HCT116 (cell line): ENCODE results near the gene AIF1L. TPM values are rescaled to one million over a fixed set of nuclear protein-coding genes. Genes with fewer than 3 reads are reported as not detected.

ENCODE experiments used
- ATAC-seq: fragments of 200-7000 bp; cut with Tn5 transposase; 2 replicates; pipeline ENCODE4 v1.9.1; 2020; ENCODE audit warnings: mild to moderate bottlenecking, moderate library complexity
- BruUV-seq: library from RNA; stranded (reverse); fragments of 400-500 nt; replicated peaks from 2 replicates; lab custom pipeline; 2021; lab: Mats Ljungman, UMichigan
- CTCF ChIA-PET: fragments of 300-600 bp; sonication (Branson Sonifier 250); formaldehyde crosslinking; loops from one replicate; lab custom pipeline; 2021; ENCODE audit warnings: antibody characterized with exemption; lab: Charles Lee
- POLR2A ChIA-PET: fragments of 300-600, 350-600 bp; sonication (Branson Sonifier 250); formaldehyde crosslinking; loops from one replicate; lab custom pipeline; 2021; ENCODE audit warnings: antibody characterized with exemption; lab: Charles Lee
- RAD21 ChIA-PET, 2 experiments: fragments of 300-600 bp; sonication (Branson Sonifier 250); formaldehyde crosslinking; loops; one replicate each; lab custom pipeline; 2023; ENCODE audit warnings: low total read pairs in 2 of 2; ENCODE audit not compliant: uncharacterized antibody in 2 of 2, unreplicated experiment in 2 of 2, low non-redundant PET in 1 of 2; lab: Charles Lee
- DNase-seq: peaks from one replicate; pipeline ENCODE4 v3.0.0-alpha.2; 2010; ENCODE audit warnings: low read depth, low spot score
- H2AFZ ChIP-seq: fragments of 200-600 bp; shearing (Covaris generic), sonication (generic); 2 replicates; pipeline ENCODE4 v1.6.1; 2017; ENCODE audit warnings: low read depth, mixed run types, mixed read lengths, antibody characterized with exemption, low read length; ENCODE audit not compliant: poor library complexity, severe bottlenecking
- H3K27ac ChIP-seq: 2 replicates; pipeline ENCODE4 v1.5.1; 2012; ENCODE audit warnings: low read depth, low read length
- H3K27me3 ChIP-seq: fragments of 200-600 bp; sonication (generic); 2 replicates; pipeline ENCODE4 v1.6.1; 2016; ENCODE audit warnings: mixed run types, low read length, mixed read lengths; ENCODE audit not compliant: insufficient read depth
- H3K36me3 ChIP-seq, 2 experiments: fragments of 200-500 bp in 1 of 2; fragments of 200-600 bp in 1 of 2; sonication (Bioruptor generic) in 1 of 2; sonication (generic) in 1 of 2; 2 replicates each; pipeline versions ENCODE4 v1.5.1 to v1.6.1; 2014 to 2016; ENCODE audit warnings: low read length in 2 of 2, inconsistent platforms in 1 of 2, mixed read lengths in 1 of 2, mixed run types in 1 of 2; ENCODE audit not compliant: insufficient read depth in 2 of 2, control insufficient read depth in 1 of 2
- H3K4me1 ChIP-seq, 2 experiments: fragments of 200-600 bp in 1 of 2; sonication (generic) in 1 of 2; 2 replicates each; pipeline versions ENCODE4 v1.5.1 to v1.6.1; 2012 to 2017; ENCODE audit warnings: low read length in 2 of 2, inconsistent platforms in 1 of 2, mild to moderate bottlenecking in 1 of 2, mixed read lengths in 1 of 2, mixed run types in 1 of 2, moderate library complexity in 1 of 2; ENCODE audit not compliant: insufficient read depth in 2 of 2, control insufficient read depth in 1 of 2
- H3K4me2 ChIP-seq: fragments of 200-600 bp; sonication (generic); 2 replicates; pipeline ENCODE4 v1.6.1; 2017; ENCODE audit warnings: mixed run types, low read length, mixed read lengths
- H3K4me3 ChIP-seq, 2 experiments: fragments of 200-600 bp in 1 of 2; sonication (generic) in 1 of 2; replicated peaks in 1 of 2; 2 replicates each; pipeline ENCODE4 v1.5.1; 2011 to 2016; ENCODE audit warnings: low read length in 2 of 2, control low read depth in 1 of 2, low read depth in 1 of 2, mild to moderate bottlenecking in 1 of 2, mixed read lengths in 1 of 2, mixed run types in 1 of 2
- H3K79me2 ChIP-seq: fragments of 200-600 bp; sonication (generic); 2 replicates; pipeline ENCODE4 v1.6.1; 2017; ENCODE audit warnings: mild to moderate bottlenecking, mixed run types, low read length, moderate library complexity, mixed read lengths; ENCODE audit not compliant: insufficient read depth
- H3K9ac ChIP-seq: fragments of 200-600 bp; sonication (generic); 2 replicates; pipeline ENCODE4 v1.6.1; 2016; ENCODE audit warnings: low read length, mixed read lengths
- H3K9me2 ChIP-seq: fragments of 200-600 bp; sonication (generic), shearing (Covaris generic); 2 replicates; pipeline ENCODE4 v1.6.1; 2017; ENCODE audit warnings: mixed run types, mild to moderate bottlenecking, moderate library complexity; ENCODE audit not compliant: insufficient read depth
- H3K9me3 ChIP-seq, 2 experiments: fragments of 200-500 bp in 1 of 2; fragments of 200-600 bp in 1 of 2; sonication (Bioruptor generic) in 1 of 2; sonication (generic) in 1 of 2; 2 replicates each; pipeline ENCODE4 v1.6.1; 2014 to 2017; ENCODE audit warnings: low read length in 2 of 2, mixed read lengths in 2 of 2, inconsistent platforms in 1 of 2, low read depth in 1 of 2, mild to moderate bottlenecking in 1 of 2, mixed run types in 1 of 2, moderate library complexity in 1 of 2; ENCODE audit not compliant: control insufficient read depth in 1 of 2, insufficient read depth in 1 of 2
- H4K20me1 ChIP-seq: fragments of 200-600 bp; sonication (generic), shearing (Covaris generic); 2 replicates; pipeline ENCODE4 v1.6.1; 2017; ENCODE audit warnings: mixed run types, mild to moderate bottlenecking, moderate library complexity; ENCODE audit not compliant: insufficient read depth
- CBX3 ChIP-seq: IDR thresholded peaks from 2 replicates; pipeline ENCODE4 v1.6.1; 2012; ENCODE audit warnings: low read depth
- EGR1 ChIP-seq: IDR thresholded peaks from 2 replicates; pipeline ENCODE4 v1.6.1; 2012; ENCODE audit warnings: low read depth
- ELF1 ChIP-seq: IDR thresholded peaks from 2 replicates; pipeline ENCODE4 v1.6.1; 2012; ENCODE audit warnings: low read depth, borderline replicate concordance
- EZH2phosphoT487 ChIP-seq: fragments of 200-600 bp; IDR thresholded peaks from 2 replicates; pipeline ENCODE4 v1.6.1; 2018; ENCODE audit warnings: antibody characterized with exemption, borderline replicate concordance
- FOSL1 ChIP-seq: IDR thresholded peaks from 2 replicates; pipeline ENCODE4 v1.6.1; 2012; ENCODE audit warnings: low read depth
- JUND ChIP-seq: IDR thresholded peaks from 2 replicates; pipeline ENCODE4 v1.6.1; 2012
- POLR2A ChIP-seq: IDR thresholded peaks from 2 replicates; pipeline ENCODE4 v1.7.0; 2011; ENCODE audit warnings: borderline replicate concordance; ENCODE audit not compliant: insufficient read depth, insufficient read length; ENCODE audit errors: extremely low read depth
- POLR2AphosphoS5 ChIP-seq: IDR thresholded peaks from 2 replicates; pipeline ENCODE4 v1.6.1; 2011; ENCODE audit warnings: mild to moderate bottlenecking, low read depth, low read length, moderate library complexity
- RAD21 ChIP-seq: IDR thresholded peaks from 2 replicates; pipeline ENCODE4 v1.6.1; 2012; ENCODE audit warnings: low read depth, mild to moderate bottlenecking
- REST ChIP-seq: IDR thresholded peaks from 2 replicates; pipeline ENCODE4 v1.6.1; 2012; ENCODE audit warnings: low read depth
- SIN3A ChIP-seq: IDR thresholded peaks from 2 replicates; pipeline ENCODE4 v1.6.1; 2012; ENCODE audit warnings: low read depth
- SP1 ChIP-seq: IDR thresholded peaks from 2 replicates; pipeline ENCODE4 v1.6.1; 2012; ENCODE audit warnings: low read depth
- ZBTB33 ChIP-seq: IDR thresholded peaks from 2 replicates; pipeline ENCODE4 v1.6.1; 2011; ENCODE audit warnings: mild to moderate bottlenecking, low read length, moderate library complexity; ENCODE audit not compliant: insufficient replicate concordance; ENCODE audit errors: extremely low read depth
- ZNF274 ChIP-seq: fragments of 200-500 bp; sonication (Bioruptor generic); IDR thresholded peaks from 2 replicates; pipeline ENCODE4 v1.6.1; 2014; ENCODE audit warnings: mild to moderate bottlenecking, low read depth, low read length, inconsistent platforms
- intact Hi-C: fragments of 100-400 bp; cut with micrococcal nuclease; formaldehyde crosslinking; loops from 2 replicates; pipeline ENCODE4 v1.10.0; 2022
- total RNA-seq: library from RNA; stranded (reverse); gene quantifications from one replicate; pipeline ENCODE4 v1.2.1, GENCODE V29; 2021; ENCODE audit not compliant: unreplicated experiment
- TF ChIP-seq, protein P1 (sequence below), 3 experiments: fragments of 200-600 bp in 1 of 3; sonication (generic) in 1 of 3; IDR thresholded peaks in 2 of 3; conservative IDR thresholded peaks in 1 of 3; 2 replicates each; pipeline ENCODE4 v1.5.1; 2012 to 2017; ENCODE audit warnings: low read depth in 2 of 3, low read length in 2 of 3, antibody characterized with exemption in 1 of 3, borderline replicate concordance in 1 of 3, control low read depth in 1 of 3, mild to moderate bottlenecking in 1 of 3, mixed read lengths in 1 of 3, mixed run types in 1 of 3, moderate library complexity in 1 of 3; ENCODE audit not compliant: insufficient read depth in 1 of 3

Gene AIF1L
- total RNA-seq, 1 experiment from 2014 or later: 34.0 TPM

GRCh38 chr9:131103535-131103934, 7.2 kb downstream of the AIF1L start:
- CTCF ChIA-PET: no interaction called here
- Histone ChIP-seq H3K27ac (no peak overlapping the region), H3K9me2 (no peaks in the 10 kb centered on the region), H3K79me2 (no peaks in the 10 kb centered on the region)
- TF ChIP-seq POLR2AphosphoS5 (no peak), ZNF274 (no peak), ELF1 (no peak), FOSL1 (no peak), REST (no peak), CBX3 (no peak), EGR1 (no peak), SP1 (no peak), EZH2phosphoT487 (no peak), ZBTB33 (no peak), JUND (no peak), SIN3A (no peak), POLR2A (no peak), RAD21 (no peak)
- TF ChIP-seq, protein P1, sequence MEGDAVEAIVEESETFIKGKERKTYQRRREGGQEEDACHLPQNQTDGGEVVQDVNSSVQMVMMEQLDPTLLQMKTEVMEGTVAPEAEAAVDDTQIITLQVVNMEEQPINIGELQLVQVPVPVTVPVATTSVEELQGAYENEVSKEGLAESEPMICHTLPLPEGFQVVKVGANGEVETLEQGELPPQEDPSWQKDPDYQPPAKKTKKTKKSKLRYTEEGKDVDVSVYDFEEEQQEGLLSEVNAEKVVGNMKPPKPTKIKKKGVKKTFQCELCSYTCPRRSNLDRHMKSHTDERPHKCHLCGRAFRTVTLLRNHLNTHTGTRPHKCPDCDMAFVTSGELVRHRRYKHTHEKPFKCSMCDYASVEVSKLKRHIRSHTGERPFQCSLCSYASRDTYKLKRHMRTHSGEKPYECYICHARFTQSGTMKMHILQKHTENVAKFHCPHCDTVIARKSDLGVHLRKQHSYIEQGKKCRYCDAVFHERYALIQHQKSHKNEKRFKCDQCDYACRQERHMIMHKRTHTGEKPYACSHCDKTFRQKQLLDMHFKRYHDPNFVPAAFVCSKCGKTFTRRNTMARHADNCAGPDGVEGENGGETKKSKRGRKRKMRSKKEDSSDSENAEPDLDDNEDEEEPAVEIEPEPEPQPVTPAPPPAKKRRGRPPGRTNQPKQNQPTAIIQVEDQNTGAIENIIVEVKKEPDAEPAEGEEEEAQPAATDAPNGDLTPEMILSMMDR (IDR thresholded peaks at IDR 0.05 in 2 of 3, conservative IDR thresholded peaks at IDR 0.05 in 1 of 3; ENCODE audit: borderline replicate concordance in 1 of 3, insufficient read depth in 1 of 3, low read depth in 2 of 3, low read length in 2 of 3): no peak
- TF ChIP-seq, all 23 proteins: peak for 0
- BruUV-seq: no TSS peak
- DNase-seq (no peak), ATAC-seq (no peak)
- intact Hi-C loops: no loop called here
- Histone ChIP-seq H3K9ac (no peak overlapping the region), H3K9me3 (no peaks in the 10 kb centered on the region), H3K27me3 (no peaks in the 10 kb centered on the region), H3K4me1 (peaks cover 0 to 4% of the 10 kb centered on the region in 2 experiments; a peak in 1 of 4 replicates), H4K20me1 (no peaks in the 10 kb centered on the region), H3K4me2 (no peak overlapping the region), H3K36me3 (no peaks in the 10 kb centered on the region), H3K4me3 (no peak overlapping the region), H2AFZ (no peak overlapping the region)
- ChIA-PET RAD21 (no interaction called here), POLR2A (no interaction called here)
